GM19455 (cell line): Measurements from ENCODE around the gene TMEM198.

Experiments
- ATAC-seq: cut with Tn5 transposase; IDR thresholded peaks from one replicate; pipeline ENCODE4 v1.9.1; 2021; ENCODE audit not compliant: unreplicated experiment

TMEM198 gene

DNA sequence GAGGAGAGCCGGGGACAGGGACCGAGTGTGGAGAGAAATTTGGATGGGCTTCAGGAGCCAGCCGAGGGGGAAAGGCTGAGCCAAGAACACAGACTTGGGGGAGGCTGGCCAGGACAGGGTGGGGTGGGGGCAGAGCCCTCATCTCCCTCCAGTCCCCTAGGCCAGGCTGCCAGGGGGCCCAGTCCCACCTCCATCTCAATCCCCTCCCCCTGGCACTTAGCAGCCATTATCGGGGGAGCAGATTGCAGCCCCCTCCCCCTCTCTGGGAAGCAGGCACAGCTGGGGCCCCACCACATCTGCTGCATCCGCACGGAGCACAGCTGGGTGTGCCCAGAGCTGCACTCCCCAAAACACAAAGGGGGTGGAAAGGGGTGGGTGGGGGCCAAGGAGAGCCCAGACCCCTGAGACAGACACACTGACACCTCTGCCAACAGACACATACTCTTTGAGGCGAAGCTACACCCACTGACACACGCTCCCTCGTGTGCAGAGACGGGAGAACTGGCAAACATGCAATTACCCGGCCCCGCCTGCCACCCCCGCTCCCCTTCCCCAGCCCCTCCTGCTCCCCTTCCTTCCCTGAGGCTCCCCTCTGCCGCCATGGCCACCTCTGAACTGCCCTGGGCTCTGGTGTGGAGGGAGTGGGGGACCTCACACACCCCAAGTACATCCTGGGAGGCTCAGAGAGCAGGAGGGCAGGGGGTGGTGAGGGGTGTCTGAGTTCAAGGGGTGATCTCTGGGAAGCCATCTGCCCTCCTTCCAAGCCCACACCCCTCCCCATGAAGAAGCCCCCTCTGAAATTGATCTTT lies 34.7 kb upstream of the TMEM198 start:
- ATAC-seq, result peak; percentile 12

DNA sequence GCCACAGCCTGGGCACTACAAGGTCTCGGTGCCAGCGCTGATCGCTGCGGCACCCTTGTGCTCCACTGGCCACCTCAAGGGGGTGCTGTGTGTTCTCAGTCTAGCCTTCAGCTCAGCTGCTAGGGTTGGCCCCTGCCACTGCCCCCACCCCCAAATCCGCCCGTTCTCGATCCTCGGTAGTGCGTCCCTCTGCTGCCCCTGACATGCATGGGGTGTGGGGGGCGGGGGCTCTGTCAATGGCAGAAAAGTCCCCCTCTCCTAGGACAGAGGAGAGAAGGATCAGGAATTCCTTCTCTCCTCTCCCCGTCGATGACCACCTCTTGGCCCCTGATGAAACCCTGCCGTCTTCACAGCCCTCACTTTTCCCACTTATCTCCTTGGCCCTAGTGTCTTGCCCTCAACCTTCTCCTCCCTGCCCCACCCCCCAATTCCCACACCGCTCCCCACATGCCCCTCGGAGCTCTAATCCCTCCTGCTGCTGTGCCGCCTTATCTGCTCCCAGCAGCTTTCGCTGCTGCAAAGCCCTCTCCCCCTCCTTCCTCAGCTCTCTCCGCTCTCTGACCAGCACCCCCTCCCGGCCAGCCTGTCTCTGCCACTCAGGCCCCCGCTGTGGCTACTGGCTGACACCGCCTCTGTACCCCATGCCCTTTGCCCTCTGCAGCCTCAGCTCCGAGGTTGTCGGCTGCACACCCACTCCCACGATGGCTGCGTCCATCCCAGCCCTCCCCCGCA lies 33.9 kb upstream of the TMEM198 start:
- ATAC-seq, result peak; percentile 60

DNA sequence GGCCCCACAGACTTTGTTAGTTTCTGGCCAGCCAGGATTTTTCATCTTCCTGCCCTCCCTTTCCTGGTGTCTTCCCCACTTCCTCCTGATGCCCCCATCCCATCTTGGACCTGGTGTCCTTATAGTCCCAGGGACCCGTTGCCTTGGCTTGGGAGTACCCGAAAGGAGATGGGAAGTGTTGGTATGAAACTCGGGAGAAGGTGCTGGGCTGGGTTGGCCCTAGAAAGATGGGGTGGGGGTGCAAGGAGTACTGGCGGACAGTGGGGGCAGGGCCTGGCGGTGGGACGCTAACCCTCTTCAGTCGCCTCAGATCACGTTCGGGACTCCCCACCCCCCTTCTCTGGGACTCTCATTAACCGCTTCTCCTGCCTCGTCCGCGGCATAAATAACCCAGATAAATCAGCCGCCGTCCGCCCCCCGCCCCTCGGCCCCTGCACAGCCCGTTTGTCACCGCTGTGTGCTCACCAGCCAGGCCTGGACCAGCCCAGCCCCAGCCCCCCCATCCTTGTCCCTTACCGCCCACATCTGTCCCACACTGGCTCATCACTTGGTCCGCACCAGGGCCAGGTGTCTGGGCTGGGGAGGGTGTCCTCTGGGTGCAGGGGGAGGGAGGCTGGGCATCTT lies 33.2 kb upstream of the TMEM198 start:
- no peak for ATAC-seq

DNA sequence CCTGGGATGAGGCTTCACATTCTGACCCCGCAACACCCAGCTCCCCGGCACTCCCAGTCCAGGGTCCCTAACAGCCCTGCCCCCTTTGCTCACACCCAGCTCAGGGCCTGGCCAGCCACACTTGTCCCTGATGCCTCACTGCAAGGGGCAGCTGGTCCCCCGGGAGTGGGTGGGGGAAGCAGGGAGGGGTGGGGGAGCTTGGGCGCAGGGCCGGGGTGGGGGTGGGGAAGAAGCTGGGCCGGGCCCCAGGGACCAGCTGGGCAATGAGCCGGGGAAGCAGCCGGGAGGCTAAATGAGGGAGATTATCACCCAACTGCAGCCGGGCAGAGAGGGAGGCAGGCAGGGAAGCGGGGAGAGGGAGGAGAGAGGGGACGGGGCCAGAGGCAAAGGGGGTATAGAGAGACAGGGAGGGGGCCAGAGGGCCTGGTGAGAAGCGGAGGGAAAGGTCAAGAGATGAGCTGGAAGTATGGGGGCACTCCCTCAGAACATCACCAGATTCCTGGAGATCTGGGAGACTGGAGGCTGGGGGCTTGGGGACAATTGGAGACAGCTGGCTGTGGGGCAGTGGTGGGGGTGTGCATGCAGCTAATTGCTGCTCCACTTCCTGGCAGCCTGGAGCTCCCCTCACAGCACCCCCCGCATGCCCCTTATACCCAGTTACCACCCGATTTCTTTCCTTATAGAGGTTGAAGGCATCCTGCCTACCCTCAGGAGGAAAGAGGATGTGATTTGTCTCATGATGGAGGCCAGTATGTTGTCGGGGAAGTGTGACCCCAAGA lies 32.1 kb upstream of the TMEM198 start:
- ATAC-seq, result no peak

DNA sequence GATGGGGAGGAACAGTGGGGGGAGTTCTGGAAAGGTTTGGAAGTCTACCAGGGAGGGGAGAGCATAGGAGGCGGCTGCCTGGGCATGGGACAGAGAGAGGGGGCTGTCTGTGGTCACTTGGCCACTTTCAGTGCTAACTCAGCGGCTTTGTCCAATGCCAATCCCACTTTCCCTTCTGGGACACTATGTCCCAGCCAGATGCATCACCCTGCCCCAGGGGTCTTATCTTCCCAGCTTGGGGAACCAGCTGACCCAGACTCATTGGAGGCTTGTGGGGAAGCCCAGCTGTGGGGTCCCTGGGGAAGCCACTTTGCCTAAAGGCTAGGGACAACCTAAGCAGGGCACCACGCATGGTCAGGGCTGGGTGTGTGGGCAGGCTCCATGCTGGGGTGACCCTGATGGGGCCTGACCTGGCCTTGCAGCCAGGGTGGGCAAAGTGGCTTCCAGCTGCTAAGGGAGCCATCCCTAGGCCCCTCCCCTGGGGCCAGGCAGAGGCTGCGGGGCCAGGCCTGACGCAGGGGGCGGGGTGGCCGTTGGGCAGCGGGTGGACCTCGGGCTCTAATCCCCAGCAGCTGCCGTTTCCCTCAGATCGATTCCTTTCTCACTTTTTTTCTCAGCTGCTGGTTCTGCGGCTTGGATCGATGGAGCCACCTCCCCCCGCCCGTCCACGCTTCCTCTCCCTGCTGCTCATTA lies 31.2 kb upstream of the TMEM198 start:
- ATAC-seq, result no peak

DNA sequence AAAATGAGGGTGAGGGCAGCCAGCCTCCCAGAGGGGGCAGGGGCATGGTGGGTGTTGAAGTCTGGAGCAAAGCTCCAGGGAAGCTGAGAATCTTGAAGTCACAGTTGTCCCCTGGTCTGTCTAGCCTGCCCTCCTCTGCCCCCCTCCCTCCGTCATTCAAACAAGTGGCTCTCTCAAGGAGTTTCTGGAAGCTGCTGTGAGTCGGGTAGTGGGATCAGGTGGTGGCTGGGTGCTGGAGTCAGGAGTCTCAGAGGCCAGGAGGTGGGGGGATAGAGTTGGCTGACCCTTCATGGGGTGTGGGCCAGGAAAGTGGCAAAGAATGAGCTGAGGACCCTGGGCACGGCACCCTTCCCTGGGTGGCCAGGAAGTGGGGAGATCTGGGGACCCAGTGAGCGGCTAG lies 30.0 kb upstream of the TMEM198 start:
- no peak for ATAC-seq

DNA sequence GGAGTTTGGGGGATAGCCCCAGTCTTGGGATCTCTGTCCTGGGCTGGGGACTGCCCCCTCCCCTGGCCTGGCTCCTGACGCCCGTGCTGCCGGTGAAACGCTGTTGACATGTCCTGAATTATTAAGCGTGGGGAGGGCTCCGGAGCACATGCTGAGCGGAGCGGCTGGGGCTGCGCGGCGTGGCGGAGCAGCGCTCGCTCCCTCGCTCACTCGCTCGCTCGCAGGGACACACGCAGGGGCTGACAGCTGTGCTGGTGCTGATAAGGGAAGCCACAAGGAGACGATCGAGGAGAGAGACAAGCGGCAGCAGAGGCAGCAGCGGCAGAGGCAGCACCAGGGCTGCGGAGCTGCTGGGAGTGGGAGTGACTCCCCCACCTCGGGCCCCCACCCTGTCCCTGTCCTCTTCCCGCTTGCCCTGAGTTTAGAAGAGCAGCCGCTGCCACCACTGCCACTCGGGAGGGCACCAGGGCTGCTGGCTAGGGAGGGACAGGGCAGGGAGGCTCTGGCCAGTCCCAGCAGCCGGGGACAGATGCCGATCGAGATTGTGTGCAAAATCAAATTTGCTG lies 29.5 kb upstream of the TMEM198 start, which contains the start of gene ASIC4:
TSS of gene ASIC4 (plus strand) at position 287 of the 566 bp plus-strand sequence. CDS start at position 530, 243 bp downstream.
- no peak for ATAC-seq

DNA sequence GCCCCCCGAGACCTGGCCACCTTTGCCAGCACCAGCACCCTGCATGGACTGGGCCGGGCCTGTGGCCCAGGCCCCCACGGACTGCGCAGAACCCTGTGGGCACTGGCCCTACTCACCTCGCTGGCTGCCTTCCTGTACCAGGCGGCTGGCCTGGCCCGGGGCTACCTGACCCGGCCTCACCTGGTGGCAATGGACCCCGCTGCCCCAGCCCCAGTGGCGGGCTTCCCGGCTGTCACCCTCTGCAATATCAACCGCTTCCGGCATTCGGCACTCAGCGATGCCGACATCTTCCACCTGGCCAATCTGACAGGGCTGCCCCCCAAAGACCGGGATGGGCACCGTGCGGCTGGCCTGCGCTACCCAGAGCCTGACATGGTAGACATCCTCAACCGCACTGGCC lies 29.0 kb upstream of the TMEM198 start:
- no peak for ATAC-seq

DNA sequence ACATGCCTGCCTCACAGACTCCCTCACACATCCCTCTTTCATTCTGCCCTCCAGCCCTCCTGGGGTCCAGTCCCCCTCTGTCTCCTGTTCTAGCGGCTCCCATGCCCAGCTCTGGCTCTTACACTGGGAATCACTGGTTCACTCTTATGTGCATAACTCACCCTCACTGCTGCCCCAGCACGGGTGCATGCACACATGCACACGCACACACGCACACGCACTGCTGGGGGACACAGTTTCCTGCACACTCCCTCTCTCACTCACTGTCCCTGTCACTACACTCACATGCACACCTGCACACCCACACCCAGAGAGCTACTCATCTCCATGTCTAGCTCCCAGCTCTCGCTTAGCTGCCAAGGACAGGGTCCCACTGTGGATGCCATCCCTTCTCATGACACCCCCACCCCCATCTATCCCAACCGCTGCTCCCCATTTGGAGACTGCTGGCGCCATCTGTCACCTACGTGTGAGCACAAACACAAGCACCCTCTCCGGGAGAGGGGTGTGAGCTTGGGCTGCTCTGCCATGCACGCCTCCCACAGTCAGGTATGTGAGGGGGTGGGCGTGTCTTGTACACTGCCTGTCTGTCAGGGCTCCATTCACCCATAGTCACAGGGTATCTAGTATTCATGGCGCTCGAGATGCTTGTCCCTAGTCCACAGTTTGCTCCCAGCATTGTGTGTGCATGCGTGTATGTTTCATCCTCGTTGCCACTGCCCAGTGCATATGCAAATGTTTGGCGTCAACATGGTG lies 27.8 kb upstream of the TMEM198 start:
- ATAC-seq, result no peak

DNA sequence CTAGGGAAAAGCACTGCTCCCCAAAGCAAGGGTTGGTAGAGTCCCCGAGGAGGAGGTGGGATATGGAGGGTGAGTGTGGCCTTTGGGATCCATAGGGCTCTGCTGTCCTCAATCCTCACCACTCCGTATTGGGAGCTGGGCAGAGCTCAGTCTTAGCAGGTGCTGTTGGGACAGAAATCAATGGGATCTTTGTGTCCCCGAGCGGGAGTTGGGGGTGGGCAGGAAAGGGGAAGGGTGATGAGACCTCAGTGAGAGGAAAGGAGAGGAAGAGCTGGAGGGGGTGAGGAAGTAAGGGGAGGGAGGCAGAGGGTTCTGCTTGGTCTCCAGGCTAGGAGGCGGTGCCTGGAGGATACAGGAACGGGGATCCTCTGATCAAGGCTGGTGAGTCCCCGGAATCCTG lies 26.9 kb upstream of the TMEM198 start:
- no peak for ATAC-seq

DNA sequence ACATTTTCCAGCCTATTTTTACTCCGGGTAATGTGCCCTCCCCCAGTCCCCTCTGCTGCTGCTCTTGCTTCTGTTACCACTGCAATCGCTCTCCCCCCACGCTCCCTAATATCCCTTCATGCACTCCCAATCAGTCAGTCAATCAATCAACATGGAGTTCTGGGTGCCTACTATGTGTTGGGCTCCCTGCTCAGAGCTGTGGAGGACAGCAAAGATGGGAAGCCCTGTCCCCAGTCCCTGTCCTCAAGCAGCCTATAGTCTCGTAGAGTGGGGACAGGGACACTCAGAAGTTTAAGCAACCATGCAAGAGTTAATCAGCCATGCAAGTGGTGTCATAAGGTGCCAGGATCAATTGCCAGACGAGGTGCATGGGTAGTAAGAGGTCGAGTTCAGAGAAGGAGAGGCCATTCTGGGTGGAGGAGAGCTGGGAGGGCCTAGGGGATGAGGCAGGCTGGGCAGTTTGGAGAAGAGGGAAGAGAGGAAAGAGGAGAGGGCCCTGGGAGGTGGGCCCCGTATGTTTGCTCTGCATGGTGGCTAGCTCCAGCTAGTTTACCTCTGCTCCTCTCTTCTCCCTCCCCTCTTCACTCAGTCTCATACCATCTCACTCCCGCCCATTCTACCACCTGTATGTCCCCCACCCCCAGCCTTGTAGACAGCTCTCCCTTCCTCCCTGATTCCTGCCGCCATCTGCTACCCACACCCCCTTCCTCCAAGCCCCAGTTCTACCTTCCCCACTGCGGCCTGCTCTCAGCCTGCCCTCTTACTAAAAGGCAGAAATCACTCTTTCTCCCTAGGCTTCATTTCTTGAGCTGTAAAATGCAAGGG lies 25.7 kb upstream of the TMEM198 start:
- no peak for ATAC-seq

DNA sequence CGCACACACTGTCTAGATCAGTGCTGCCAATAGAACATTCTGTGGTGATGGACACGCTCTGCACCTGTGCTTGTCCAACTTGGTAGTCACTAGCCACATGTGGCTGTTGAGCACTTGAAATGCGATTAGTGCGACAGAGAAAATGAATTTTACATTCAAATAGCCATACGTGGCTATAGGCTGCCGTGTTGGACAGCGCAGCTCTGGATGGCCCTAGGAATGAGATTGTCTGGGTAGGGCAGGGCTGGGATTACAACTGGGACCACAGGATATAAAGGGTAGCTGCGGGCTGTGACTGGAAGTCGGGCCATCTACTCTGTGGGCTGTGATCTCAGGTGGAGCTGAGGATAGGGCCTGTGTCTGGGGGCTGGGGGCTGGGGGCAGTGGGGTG lies 24.3 kb upstream of the TMEM198 start:
- ATAC-seq, result no peak

DNA sequence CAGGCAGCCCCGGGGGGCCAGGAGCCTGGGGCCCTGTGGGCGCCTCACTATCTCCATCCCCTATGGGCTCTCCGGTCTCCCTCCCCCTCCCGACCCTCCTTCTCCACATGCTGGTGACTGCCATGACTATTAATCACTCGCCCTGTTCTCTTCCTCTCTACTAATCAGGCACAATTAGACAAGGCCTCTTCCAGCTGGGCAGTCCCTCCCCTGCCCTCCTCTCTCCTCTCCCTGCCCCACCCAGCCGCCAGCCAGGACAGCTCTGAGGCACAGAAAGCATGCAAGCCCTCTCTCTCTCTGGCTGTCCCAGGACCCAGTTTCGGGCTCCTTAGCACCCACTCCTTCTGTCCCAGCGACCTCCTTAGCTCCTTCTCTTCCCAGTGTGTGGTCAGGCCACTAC lies 23.7 kb upstream of the TMEM198 start:
- ATAC-seq, result no peak

DNA sequence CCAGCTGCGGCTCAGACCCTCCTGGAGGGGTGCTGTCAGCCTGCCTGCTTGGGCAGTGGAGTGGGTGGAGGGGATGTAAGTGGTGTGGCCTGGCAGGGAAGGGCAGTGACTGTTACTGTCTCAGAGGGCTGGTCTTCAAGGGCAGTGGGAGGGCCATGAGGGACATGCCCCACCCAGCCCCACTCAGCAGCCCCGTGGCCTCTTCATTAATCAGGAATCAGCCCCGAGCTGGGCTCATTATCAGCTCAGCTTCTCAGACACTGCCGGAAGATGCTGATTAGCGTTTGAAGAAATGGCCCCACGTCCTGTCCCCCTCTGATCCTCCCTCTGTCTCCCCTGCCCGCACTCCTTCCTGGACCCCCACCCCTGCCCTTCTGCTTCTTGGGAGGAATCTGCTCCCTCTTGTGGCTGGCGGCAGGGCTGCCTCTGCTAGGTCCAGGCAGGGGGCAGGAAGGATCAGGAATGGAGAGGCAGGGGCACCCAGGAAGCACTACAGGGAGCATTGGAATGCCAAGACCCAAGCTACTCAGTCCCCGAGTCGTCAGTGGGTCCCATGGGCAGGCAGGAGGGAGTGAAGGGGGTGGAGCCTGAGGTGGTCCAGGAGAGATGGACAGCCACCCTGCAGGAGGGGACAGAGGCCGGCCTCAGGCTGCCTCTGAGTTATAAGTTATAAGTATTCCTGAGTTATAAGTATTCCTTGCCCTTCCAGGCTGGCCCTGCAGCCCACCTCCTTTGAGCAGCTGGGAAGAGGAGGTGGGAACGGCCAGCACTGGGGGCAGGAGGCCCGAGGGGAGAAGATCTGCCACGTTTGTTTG lies 22.6 kb upstream of the TMEM198 start:
- ATAC-seq, result no peak

DNA sequence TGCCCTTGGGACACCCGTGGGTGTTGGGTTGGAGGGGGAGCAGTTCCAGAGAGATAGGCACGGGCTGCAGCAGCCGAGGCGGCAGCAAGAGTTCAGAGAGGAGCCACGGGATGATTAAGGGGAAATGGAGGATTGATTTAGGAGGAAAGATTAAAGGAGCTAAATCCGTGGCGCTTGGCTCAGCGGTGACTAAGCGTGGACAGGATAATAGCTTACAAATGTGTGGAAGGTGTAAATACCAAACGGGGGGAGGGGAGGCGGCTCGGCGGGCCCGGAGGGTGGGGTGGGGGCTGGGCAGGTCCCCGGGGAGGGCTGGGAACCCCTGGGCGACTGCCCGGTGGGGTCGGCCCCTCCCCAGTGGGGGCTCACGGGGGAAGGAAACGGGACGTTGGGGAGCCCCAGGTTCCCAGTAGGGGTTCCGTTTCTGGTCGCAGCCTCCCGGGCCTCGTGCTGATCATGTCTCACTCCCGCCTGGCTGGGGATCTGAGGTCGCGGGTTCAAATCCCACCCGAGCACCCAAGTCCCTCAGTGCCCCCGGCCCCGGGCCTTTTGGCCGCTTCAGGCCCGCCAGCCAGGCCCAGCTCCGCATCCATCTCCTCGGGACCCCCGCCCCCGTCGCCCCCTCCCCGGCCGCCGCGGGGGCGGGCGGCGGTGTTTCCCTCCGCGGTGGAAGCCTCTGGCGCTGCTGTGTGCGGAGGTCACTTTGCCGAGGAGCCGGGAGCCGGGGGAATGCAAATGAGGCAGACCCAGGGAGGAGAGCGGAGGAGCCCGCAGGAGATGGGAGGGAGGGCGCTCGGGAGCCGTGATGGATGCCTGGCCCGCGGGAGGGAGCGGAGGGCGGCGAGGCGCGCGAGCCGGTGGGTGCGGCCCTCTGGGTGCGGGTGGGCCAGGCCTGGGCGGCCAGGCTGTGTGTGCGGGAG lies 21.5 kb upstream of the TMEM198 start:
- ATAC-seq, result no peak

DNA sequence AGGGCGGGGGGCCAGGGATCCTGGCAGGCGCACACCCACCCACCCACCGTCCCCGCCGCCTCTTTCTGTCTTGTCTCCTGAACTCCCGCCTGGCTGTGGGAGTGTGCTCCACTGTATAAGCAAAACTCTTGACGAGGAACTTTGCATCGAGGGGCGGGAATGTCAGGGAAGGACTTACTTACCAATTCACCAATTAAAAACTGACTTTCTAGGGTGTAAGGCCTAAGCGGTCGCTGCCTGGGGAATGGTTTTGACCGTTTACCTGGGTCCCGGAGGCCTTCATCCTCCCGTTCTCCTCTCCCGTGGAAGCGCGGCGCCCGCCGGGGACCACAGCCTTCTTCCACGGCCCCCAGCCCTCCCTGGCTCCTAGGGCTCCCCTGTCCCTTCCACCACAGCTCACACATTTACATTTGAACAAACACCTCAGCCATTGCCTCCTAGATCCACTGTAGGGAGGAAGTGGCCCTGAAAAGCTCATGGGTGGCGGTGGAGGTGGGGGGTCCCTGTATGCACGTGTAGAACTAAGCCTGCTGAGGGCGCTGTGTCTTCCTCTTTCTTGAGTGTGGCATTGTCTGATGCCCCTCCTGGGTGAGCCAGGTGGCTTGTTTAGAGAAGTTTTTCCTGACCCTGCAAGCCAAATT lies 20.7 kb upstream of the TMEM198 start:
- no peak for ATAC-seq
